ENCODE data around the gene METTL8.

The METTL8 gene, protein sequence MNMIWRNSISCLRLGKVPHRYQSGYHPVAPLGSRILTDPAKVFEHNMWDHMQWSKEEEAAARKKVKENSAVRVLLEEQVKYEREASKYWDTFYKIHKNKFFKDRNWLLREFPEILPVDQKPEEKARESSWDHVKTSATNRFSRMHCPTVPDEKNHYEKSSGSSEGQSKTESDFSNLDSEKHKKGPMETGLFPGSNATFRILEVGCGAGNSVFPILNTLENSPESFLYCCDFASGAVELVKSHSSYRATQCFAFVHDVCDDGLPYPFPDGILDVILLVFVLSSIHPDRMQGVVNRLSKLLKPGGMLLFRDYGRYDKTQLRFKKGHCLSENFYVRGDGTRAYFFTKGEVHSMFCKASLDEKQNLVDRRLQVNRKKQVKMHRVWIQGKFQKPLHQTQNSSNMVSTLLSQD

DNA sequence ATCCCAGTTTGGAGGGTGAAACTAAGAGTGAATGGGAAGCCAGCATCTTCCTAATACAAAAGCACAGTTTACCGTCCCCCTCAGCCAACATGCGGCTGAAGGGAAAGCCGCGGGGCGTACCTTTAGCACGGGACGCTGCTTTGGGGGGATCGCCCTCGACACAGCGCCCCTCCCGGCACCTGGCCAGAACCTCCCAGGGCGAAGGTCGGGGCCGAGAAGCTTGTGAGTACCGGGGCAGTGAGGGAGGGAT is at the start of gene METTL8:
Gene METTL8, minus strand, starts transcription at position 228 of the 250 bp plus-strand sequence. CDS start 41,805 bp downstream, outside the sequence.
- no peak for DNase-seq (ENCODE audit: low read depth)

DNA sequence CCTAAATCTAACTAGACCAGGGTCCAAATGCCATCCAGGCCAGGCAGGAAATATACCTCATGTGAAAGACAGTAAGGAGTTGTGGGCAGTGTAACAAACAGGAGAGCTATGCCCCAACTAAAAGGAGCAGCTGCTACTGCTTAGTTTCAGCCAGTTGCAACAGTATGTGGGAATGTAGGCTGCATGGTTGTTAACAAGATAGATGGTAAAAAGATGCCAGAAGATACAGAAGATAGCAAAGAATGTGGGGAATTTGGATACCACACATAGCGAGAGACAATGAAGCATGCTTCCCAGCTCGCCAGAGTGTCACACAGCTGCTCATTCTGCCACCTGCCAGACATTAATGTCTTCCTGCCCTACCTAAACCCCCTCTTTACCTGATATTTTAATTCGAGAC is 49.1 kb upstream of the METTL8 start:
- no peak for DNase-seq (ENCODE audit: low read depth)

DNA sequence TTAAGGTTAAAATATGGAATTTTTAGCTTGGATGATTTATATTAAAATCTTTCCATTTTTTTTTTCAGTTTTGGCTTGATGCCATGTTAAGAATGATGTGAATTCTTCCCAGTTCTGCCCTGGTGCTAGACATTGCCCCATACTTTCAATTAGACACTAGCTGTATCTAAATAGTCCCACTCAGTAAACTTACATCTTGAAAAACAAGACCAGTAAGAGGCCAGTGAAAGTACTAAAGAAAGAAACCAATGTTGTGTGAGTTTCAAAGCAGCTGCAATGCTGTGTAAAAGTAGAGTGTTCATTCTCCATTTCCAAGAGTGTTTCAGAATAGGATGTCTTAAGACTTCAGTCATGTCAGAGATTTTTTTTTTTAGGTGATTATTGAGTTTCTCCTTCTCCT is 48.5 kb upstream of the METTL8 start:
- DNase-seq (ENCODE audit: low read depth) = no peak

DNA sequence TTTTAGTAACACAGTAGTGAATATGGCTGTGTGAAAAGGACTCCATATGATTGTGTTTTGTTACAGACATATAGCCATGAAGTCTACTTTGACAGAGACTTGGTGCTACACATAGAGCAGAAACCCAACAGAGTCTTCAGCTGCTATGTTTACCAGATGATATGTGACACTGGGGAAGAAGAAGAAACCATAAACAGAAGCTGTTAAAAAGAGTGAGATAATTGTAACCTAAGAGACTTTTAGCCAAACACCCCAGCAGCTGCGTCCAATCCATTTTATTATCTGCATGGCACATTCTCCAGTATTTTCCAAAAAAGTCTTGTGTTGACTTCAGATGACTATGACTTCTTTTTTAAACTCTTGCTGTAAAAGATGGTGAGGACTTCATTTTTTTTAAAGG is 47.1 kb upstream of the METTL8 start:
- DNase-seq (ENCODE audit: low read depth) = no peak

DNA sequence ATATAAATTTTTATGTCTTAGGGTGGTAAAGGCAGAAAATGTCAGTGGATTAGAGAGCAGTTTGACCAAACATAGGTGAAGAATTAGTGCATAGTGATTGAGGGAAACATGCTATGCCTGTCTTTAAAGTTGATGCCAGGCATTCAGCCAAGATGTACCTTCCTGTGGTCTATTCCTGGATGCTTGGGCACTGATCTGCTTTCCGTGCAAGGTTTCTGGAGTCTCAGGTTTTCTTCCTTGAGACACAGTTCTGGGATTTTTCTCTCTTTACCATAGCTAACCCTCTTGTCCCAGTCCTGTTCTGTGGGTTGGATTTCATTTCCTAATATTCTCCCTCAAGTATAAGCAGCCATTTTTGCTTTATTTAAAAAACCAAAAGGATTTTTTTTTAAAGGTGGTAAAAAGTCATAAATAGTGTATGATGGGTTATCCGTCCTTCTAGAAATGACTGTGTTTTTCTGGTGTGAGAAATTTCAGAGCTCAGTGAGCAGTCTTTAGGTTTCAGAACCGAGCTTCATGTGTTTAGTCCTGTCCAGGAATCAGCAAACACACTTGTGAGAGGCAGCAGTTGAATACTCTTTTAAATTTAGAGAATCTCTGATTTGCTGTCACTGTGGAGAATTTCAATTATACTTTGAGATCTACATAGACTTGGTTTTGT is 45.5 kb upstream of the METTL8 start:
- DNase-seq (ENCODE audit: low read depth) = no peak

DNA sequence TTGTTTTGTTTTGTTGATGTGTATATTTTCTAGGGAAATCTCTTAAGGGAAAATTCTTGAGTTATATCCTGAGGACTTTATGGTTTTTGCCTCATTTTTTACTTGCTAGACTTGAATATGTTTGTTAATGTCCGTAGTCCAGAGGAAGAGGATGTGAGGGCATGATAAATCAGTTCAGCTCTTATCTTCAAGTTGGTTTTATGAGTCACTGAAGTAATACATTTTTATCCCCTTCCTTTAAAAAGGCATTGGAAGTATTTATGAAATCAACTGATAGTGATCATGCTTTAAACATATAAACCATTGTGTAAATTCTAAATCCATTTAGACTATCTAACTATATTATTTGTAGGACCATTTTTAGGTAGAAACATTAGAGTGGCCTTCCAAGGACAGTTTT is 44.6 kb upstream of the METTL8 start:
- DNase-seq (ENCODE audit: low read depth) = no peak

DNA sequence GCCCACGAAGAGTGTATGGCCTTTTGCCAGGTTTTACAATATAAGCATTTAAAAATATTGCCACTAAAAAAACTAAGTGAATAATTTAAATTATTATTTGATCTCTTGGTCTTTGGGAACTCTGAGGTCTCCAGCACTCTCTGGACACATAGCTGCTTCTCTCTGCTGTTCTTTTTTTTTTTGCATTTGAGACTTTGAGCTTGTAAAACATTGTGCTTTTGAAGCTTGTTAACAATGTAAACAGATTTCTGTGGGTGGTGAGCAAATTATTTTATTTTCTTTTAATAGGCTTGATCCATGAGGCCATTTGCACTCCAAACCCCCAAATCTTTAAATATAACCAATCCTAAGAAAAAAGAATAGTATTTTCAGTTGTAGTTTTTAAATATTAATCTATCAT is 42.2 kb upstream of the METTL8 start:
- DNase-seq (ENCODE audit: low read depth) = no peak

DNA sequence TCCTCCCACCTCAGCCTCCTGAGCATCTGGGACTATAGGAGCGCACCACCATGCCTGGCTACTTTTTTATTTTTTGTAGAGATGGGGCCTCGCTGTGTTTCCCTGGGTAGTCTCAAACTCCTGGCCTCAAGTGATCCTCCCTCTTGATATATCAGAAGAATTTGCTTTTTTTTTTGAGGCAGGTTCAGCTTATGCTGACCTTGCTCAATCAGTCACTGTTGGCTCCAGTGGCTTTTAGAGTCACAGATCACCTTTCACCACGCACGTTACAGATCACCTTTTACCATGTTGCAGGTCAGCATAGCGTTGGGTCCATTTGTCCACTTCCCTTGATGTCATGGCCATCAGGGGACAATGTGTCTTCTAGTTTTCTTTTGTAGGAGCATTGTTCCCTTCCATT is 36.3 kb upstream of the METTL8 start:
- no peak for DNase-seq (ENCODE audit: low read depth)

DNA sequence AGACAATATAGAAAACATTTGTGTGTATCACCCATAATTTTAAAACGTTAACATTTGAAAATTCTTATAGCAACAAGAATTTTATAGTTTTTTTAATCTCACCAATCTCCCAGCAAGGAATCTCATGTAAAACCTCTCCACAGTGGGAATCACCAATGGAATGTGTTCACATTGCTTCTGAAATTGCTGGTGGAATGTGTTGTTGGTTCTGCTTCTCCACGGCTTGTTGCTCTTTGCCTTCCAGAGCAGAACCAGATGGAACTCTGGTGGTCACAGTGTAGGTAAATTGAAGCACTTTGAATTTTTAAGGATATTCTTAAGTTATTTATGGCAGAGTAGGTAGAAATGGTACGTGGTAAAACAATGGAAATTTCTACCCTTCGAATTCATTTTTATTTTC is 35.4 kb upstream of the METTL8 start:
- no peak for DNase-seq (ENCODE audit: low read depth)

DNA sequence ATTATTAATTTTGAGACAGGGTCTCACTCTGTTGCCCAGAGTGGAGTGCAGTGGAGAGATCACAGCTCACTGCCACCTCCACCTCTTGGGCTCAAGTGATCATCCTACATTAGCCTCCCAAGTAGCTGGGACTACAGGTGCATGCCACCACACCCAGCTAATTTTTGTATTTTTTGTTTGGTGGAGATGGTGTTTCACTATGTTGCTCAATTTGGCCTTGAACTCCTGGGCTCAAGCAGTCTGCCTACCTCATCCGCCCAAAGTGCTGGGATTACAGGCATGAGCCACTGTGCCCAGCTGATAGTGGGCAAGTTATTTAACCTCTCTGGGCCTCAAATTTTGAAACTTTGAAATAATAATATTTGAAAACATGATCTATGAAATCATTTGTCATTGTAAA is 26.7 kb upstream of the METTL8 start:
- DNase-seq (ENCODE audit: low read depth) = no peak

DNA sequence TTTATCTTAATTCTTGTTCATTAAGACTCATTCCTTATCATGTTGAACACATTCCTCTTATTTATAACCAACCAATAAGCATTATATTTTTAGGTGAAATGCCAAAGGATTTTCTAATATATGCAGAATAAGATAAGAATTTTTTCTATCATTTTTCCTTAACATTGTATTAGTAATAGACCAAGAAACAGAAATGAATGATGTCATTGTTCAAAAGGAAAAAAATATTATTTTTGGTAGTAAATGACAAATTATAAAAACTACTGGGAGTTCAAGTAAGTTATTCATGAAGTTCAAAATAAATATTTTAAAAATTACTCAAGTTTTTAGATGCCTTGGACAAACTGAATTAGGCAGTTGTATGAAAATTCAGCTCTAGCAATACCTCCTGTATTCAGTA is 25.7 kb upstream of the METTL8 start:
- DNase-seq (ENCODE audit: low read depth) = no peak

DNA sequence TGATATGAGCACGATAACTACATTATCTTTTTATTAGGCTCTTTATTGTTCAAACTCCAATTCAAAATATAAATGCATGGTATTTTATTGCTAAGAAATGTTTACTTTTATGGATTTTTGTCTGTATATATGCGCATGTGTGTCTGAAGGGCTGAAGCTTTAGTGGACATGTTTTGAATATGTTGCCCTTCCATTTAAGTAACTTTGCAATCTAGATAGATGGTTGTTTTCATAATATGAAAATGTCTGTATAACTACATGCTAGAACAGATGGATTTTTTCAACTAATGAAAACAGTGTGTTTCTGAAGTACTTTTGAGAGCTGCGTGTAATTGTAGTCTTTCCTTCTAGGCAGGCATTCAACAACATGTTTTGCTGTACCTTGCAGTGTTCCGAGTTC is 19.0 kb upstream of the METTL8 start:
- no peak for DNase-seq (ENCODE audit: low read depth)

DNA sequence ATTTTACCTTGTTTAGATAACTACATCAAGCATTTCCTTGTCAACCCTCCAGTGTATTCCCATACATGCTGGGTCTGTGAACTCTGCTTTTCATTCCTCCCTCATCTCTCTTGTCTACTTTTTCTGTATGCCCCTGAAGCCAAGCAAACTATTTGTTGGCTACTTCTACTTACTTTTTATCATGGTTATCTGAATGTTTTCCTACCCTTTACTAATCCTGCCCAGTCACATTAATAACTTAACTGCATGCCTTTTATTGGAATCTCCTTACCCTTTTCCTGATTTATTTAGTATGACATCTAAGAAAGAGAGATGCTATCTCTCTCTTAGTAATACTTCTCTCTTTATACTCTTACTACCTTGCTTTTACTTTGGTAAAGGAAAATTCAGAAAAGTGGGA is 17.3 kb upstream of the METTL8 start:
- no peak for DNase-seq (ENCODE audit: low read depth)

DNA sequence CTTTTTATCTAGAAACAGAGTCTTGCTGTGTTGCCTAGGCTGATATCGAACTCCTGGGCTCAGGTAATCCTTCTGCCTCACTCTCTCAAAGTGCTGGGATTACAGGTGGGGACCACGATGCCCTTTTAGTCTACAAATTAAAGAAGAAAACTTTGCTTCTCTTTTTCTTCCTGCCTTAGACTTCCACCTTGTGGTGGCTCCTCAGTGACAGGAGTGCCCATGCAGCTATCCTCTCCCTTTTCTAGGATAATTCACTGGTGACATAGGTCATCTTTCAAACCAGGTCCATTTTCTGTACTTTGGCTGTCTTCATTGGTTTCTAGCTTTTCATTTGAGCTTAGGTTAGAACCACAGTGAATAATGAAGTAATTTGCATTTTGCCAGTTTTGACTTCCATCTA is 13.9 kb upstream of the METTL8 start:
- no peak for DNase-seq (ENCODE audit: low read depth)

DNA sequence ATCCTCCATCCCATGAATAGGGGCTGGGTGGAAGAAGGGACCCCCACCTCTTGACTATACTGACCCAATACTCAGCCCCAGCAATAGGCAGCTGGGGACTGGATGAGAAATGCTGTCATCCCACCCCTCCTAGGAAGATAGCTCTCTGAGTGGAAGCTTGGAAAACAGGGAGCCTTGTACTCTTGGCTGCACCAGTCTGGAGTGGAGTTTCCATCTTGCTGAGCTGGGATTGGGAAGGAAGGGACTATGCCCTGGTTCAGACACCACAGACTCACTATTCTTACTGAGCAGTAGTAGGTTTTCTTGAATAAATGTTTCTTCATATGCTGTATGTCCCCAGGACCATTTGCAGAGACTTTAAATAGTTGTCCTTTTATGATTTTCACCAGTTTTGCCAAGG is 7.7 kb upstream of the METTL8 start:
- DNase-seq (ENCODE audit: low read depth) = no peak

DNA sequence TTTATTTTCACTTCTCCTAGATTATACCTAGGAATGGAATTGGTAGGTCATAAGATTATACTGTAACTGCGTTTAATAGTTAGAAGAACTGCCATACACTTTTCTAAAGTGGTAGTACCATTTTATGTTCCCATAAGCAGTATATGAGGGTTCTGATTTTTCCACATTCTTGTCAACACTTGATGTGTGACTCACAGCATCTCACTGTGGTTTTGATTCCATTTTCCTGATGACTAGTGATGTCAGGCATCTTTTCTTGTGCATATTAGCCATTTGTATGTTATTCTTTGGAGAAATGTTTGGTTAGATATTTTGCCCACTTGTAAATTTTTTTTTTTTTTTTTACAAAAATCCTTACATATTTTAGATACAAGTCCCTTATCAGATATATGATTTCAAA is 2.5 kb upstream of the METTL8 start:
- DNase-seq (ENCODE audit: low read depth) = no peak

DNA sequence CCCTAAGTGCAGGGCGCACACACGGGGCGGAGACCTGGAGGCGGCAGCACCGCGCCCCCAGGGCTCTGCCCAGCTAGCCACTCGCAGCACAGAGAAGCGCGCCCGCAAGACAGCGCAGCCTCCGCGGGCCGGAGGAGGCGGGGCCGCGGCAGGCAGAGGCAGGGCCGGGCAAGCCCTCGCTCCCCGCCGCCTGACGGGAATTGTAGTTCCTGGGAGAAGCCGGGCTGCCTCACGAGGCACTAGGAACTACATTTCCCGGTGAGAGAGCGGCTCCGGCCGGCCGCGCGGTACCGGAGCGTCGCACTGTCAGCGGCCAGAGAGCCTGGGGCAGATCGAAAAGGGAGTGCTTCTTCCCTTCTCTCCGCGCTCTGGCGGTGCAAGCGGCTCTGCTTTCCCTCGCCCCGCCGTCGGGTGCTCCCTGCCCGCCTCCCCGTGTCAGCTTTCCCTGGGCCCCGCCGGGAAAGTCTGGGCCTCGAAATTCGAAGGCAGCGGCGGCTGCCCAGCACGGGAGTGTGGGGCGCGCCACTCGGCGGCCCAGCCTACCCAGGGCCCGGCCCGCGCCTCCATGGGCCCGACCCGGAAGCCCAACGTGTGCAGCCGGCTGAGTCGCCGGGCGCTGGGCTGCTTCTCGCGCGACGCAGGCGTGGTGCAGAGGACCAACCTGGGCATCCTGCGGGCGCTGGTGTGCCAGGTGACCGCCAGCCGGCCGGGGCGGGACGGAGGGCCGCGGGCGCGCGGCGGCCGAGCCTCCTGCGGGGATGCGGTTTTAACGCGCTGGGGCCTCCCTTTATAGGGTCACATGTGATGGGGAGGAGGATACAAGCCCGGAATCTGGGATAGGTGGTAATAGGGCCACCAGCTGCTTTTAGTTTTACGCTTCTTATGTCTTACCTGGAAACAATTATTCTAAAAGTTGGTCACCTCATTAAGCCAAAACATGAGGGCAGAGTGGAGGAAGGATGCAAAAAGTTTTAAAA is 511 bp upstream of the METTL8 start, which contains the start of gene DCAF17:
Gene DCAF17, plus strand, starts transcription at position 214 of the 977 bp plus-strand sequence. Its CDS starts 352 bp downstream, at position 566.
- peak; percentile 91 for DNase-seq (ENCODE audit: low read depth)

DNA sequence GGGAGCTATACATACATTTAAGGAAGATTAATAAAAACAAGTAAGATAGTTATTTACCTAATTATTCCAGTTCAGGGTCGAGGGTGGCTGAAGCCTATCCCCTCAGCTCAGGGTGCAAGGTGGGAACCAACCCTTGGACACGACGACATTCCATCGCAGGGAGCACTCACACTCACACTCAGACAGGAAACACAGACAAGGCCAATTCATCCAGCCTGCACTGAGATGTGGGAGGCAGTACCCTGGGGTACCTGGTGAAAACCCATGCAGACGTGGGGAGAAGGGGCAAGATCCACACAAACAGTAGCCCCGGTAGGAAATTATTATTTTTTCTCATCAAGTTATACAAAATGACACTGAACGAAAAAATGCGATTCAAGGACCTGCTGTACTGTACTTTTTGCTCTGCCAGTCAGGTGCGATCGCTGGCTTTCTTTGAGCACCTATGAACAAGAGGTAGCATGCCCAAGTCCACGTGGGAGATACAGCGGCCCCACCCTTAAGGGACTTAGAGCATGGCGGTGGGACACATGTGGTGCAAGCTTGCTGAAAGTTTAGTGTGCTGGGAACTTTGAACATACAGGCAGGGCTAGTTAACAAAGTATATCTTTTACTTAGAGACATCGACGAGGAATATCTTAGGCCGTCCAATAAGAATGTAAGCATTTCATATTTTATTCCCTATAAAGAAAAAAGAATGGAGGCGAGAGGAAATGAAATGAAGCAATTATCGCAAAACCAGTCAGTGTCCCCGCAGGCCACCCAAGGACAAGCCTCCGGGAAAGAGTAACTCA is 624 bp downstream of the METTL8 start:
- no peak for DNase-seq (ENCODE audit: low read depth)

DNA sequence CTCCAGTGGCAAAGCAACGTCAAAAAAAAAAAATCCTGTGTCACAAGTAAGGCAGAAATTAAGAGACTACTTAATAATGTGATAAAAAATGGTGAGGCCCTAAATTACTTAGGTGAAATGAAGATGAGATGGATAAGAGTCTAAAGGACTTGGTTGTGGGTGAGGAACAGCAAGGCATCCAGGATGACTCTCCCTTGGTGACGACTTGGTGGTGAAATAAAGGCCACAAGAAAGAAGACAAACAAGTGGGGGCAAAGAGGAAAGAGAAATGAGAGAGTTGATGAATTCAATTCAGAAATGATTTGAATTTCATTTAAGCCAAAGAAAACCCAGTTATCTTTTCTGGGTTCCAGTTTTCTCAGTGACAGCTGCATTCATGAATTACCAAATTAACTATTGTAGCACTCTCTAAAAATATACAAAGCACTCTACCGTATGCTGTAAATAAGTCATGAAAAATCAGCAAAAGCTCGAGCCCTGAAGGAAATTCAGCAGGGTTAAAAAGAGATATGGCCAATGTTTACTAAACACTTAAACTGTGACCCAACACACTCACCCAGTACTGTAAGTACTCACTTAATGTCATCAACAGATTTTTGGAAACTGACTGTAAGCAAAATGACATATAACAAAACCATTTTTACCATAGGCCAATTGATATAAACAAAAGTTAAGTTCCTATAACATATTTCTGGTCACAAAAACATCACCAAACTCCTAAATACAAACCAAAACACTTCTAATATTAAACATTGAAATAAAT is 1.4 kb downstream of the METTL8 start:
- no peak for DNase-seq (ENCODE audit: low read depth)

DNA sequence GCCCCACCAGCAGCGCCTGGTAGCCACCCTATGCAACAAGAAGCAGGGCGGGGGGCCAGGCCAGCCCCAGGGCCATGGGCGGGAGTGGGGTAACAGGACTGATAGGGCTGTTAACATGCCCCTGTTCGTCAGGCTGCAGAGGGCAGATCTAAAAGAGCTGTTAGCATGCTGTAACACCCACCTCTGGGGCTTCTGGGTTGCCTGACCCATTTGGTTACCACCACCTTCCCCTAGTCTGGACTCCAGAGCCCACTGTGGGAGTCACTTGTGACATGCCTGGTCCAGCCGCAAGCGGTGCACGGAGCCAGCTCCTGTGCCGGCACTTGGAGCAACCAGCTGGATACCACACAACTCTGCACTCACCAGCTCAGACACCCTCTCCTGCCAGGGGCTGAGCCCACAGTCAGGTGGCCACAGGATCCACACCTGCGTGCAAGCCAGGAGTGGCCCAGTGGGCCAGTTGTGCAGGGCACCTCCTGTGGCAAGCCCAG is 2.1 kb downstream of the METTL8 start:
- no peak for DNase-seq (ENCODE audit: low read depth)
